Hepatocyte (in vitro differentiated cells): ENCODE measurements around the gene LTO1.

Experiments used
- EZH2 ChIP-seq: fragments of 200-600 bp; sonication (generic); IDR thresholded peaks from 2 replicates; pipeline ENCODE4 v1.6.1; 2016; ENCODE audit warnings: antibody characterized with exemption, mild to moderate bottlenecking, borderline replicate concordance
- TF ChIP-seq, protein P1 (sequence below): fragments of 200-600 bp; sonication (generic); IDR thresholded peaks from 2 replicates; pipeline ENCODE4 v1.5.1; 2016; ENCODE audit warnings: antibody characterized with exemption, mild to moderate bottlenecking; ENCODE audit not compliant: poor library complexity

DNA sequence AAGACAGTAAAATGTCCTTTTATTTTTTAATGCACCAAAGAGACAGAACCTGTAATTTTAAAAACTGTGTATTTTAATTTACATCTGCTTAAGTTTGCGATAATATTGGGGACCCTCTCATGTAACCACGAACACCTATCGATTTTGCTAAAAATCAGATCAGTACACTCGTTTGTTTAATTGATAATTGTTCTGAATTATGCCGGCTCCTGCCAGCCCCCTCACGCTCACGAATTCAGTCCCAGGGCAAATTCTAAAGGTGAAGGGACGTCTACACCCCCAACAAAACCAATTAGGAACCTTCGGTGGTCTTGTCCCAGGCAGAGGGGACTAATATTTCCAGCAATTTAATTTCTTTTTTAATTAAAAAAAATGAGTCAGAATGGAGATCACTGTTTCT is 35.3 kb downstream of the LTO1 start:
- TF ChIP-seq, protein P1, sequence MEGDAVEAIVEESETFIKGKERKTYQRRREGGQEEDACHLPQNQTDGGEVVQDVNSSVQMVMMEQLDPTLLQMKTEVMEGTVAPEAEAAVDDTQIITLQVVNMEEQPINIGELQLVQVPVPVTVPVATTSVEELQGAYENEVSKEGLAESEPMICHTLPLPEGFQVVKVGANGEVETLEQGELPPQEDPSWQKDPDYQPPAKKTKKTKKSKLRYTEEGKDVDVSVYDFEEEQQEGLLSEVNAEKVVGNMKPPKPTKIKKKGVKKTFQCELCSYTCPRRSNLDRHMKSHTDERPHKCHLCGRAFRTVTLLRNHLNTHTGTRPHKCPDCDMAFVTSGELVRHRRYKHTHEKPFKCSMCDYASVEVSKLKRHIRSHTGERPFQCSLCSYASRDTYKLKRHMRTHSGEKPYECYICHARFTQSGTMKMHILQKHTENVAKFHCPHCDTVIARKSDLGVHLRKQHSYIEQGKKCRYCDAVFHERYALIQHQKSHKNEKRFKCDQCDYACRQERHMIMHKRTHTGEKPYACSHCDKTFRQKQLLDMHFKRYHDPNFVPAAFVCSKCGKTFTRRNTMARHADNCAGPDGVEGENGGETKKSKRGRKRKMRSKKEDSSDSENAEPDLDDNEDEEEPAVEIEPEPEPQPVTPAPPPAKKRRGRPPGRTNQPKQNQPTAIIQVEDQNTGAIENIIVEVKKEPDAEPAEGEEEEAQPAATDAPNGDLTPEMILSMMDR = no peak
- no peak for TF ChIP-seq EZH2
